Natural killer cell (primary cell): ENCODE measurements around the gene BDH1. TPM values are rescaled to one million over a fixed set of nuclear protein-coding genes. Genes with fewer than 3 reads are reported as not detected.

Experiments
- ATAC-seq, 3 donors: fragments of 150-1000 bp in 2 of 3; fragments of 200-7000 bp in 1 of 3; cut with Tn5 transposase; 1 replicate in 1 of 3; 2 replicates in 2 of 3; pipeline ENCODE4 v1.10.0; 2021; ENCODE audit warnings: mild to moderate bottlenecking in 2 of 3, moderate library complexity in 2 of 3
- DNase-seq, 2 donors: peaks; one replicate each; pipeline versions ENCODE4 v3.0.0 to v3.0.0-alpha.2; 2013 to 2021; ENCODE audit warnings: mixed read lengths in 1 of 2
- H3K27ac ChIP-seq: one replicate; pipeline ENCODE4 v1.5.1; 2013; ENCODE audit warnings: mild to moderate bottlenecking, low read length
- H3K27me3 ChIP-seq: one replicate; pipeline ENCODE4 v1.6.1; 2013; ENCODE audit warnings: low read length; ENCODE audit not compliant: control insufficient read depth, insufficient read depth
- H3K36me3 ChIP-seq: one replicate; pipeline ENCODE4 v1.6.1; 2013; ENCODE audit warnings: low read length; ENCODE audit not compliant: control insufficient read depth, insufficient read depth
- H3K4me1 ChIP-seq: one replicate; pipeline ENCODE4 v1.6.1; 2013; ENCODE audit warnings: low read length; ENCODE audit not compliant: control insufficient read depth, insufficient read depth
- H3K4me3 ChIP-seq: one replicate; pipeline ENCODE4 v1.5.1; 2013; ENCODE audit warnings: low read length
- H3K9me3 ChIP-seq: one replicate; pipeline ENCODE4 v1.6.1; 2013; ENCODE audit warnings: low read length; ENCODE audit not compliant: control insufficient read depth, insufficient read depth
- H3K27ac Mint-ChIP-seq, 2 donors: one replicate each; pipeline ENCODE4 v1.8.0; 2022; ENCODE audit warnings: mild to moderate bottlenecking in 2 of 2, mixed read lengths in 2 of 2, moderate library complexity in 1 of 2
- H3K27me3 Mint-ChIP-seq, 2 donors: one replicate each; pipeline ENCODE4 v1.8.0; 2022; ENCODE audit warnings: low read depth in 2 of 2, mixed read lengths in 2 of 2
- H3K36me3 Mint-ChIP-seq: one replicate; pipeline ENCODE4 v1.8.0; 2022; ENCODE audit warnings: mixed read lengths
- H3K4me1 Mint-ChIP-seq, 2 donors: one replicate each; pipeline ENCODE4 v1.8.0; 2022; ENCODE audit warnings: mixed read lengths in 2 of 2
- H3K4me3 Mint-ChIP-seq: one replicate; pipeline ENCODE4 v1.8.0; 2022; ENCODE audit warnings: mild to moderate bottlenecking, moderate library complexity, mixed read lengths
- H3K9me3 Mint-ChIP-seq, 2 donors: one replicate each; pipeline ENCODE4 v1.8.0; 2022; ENCODE audit warnings: mixed read lengths in 2 of 2
- WGBS: methylation state at CpG from one replicate; pipeline ENCODE4 v1.1.7; 2013; ENCODE audit warnings: missing lambda C conversion rate; ENCODE audit not compliant: insufficient coverage; 5-methylcytosine and 5-hydroxymethylcytosine counted together
- intact Hi-C: fragments of 100-400 bp; cut with micrococcal nuclease; formaldehyde crosslinking; loops from one replicate; pipeline ENCODE4 v1.14.2; 2022
- total RNA-seq, 4 donors: library from RNA; stranded (reverse); fragments of 120-200 nt in 1 of 4; gene quantifications; one replicate each; pipeline versions ENCODE4 v1.2.3 to v1.2.4, GENCODE V29; 2013 to 2022
- TF ChIP-seq, protein P1 (sequence below): fragments of 200-600 bp; IDR thresholded peaks from one replicate; pipeline ENCODE4 v1.8.0; 2022; ENCODE audit warnings: antibody characterized with exemption

Gene BDH1
- total RNA-seq, 3 donors from 2014 or later (not counting 1 experiment from before 2014, with no cell fraction given): 14.0 to 24.5 (median 17.4) TPM

DNA sequence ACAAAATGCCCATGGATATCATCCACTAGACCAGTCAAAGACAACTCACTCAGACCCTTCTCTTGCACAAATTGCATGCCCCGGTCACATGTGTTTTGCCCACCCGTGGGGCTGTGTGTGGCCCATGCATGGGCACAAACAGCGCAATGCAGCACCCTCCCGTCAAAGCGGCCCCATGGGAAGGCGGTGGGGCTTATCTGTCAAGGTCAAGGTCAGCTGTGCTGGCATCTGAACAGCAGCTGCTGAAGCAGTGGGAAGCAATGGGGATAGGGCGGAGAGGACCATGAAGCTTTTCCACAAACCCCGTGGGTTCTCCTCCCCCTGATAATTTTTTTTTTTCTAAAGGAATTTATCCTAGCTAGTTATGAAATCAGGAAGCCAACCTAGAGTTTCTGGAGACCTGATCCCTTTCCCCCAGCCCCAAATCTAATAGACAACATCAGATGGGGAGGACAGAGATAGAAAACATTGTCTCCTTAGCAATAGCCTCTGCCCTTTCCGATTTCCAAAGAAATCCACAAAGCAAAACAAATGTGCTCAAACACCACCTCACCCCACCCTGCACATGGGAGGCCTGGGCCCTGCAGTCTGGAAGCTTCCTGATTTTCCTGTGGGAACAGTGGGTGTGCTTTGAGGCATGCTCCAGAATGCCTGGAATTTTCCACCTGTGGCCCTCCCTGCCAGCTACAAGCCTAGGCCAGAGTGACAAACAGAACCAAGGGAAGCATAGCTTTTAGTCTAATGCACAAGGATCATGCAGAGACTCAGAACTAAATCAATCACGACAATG lies 84.4 kb downstream of the BDH1 start:
- H3K4me3 Mint-ChIP-seq: no peak overlapping the region

DNA sequence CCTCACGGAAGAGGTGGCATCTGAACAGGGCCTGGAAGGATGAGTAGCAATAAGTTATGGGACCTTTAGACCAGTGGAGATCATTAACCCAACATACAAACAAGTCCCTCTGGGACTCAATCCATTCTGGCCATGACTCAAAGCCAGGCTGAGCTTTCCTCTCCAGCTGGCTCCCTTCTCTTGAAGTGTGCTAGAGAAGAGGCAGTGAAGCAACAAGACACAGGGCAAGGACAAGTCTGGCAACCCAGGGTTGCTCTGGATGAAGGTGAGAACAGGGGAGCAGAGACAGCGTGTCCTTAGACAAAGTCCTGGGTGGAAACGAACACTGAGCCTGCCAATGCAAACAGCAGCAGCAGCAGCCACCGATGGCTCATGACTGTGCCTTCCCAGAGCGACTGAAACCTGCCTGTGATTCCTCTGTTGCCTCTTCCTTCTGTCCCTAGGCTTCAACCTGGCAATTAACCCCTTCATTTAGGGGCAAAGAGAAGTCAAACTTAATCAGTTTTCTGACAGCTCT lies 86.8 kb downstream of the BDH1 start:
- Mint-ChIP-seq H3K27me3 (peaks cover 29 to 48% of the 10 kb centered on the region in 2 donors), H3K27ac (no peak overlapping the region), H3K4me3 (no peak overlapping the region), H3K36me3 (no peaks in the 10 kb centered on the region), H3K9me3 (no peaks in the 10 kb centered on the region), H3K4me1 (no peaks in the 10 kb centered on the region)
- ATAC-seq (no peak), DNase-seq (no peak)
- H3K27me3 ChIP-seq: peaks cover 5% of the 10 kb centered on the region
- WGBS: 76% methylated on average over 4 of the region's 5 CpGs
- no peaks in the 10 kb centered on the region for H3K9me3 ChIP-seq
- no peaks in the 10 kb centered on the region for H3K4me1 ChIP-seq
- intact Hi-C loops: no loop called here
- no peaks in the 10 kb centered on the region for H3K36me3 ChIP-seq
- H3K27ac ChIP-seq: no peak overlapping the region
- no peak overlapping the region for H3K4me3 ChIP-seq
- TF ChIP-seq, protein P1, sequence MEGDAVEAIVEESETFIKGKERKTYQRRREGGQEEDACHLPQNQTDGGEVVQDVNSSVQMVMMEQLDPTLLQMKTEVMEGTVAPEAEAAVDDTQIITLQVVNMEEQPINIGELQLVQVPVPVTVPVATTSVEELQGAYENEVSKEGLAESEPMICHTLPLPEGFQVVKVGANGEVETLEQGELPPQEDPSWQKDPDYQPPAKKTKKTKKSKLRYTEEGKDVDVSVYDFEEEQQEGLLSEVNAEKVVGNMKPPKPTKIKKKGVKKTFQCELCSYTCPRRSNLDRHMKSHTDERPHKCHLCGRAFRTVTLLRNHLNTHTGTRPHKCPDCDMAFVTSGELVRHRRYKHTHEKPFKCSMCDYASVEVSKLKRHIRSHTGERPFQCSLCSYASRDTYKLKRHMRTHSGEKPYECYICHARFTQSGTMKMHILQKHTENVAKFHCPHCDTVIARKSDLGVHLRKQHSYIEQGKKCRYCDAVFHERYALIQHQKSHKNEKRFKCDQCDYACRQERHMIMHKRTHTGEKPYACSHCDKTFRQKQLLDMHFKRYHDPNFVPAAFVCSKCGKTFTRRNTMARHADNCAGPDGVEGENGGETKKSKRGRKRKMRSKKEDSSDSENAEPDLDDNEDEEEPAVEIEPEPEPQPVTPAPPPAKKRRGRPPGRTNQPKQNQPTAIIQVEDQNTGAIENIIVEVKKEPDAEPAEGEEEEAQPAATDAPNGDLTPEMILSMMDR: no peak

More for the DNA sequence above, 84.4 kb downstream of the BDH1 start:
- TF ChIP-seq, protein P1: no peak
- Mint-ChIP-seq H3K36me3 (no peaks in the 10 kb centered on the region), H3K27ac (no peak overlapping the region), H3K9me3 (no peaks in the 10 kb centered on the region), H3K4me1 (no peaks in the 10 kb centered on the region), H3K27me3 (peaks cover 21 to 38% of the 10 kb centered on the region in 2 donors)
- Histone ChIP-seq H3K9me3 (no peaks in the 10 kb centered on the region), H3K36me3 (no peaks in the 10 kb centered on the region), H3K4me1 (no peaks in the 10 kb centered on the region), H3K27me3 (peaks cover 5% of the 10 kb centered on the region), H3K27ac (no peak overlapping the region), H3K4me3 (no peak overlapping the region)
- WGBS: 88% methylated on average over 8 of the region's 10 CpGs
- ATAC-seq (no peak), DNase-seq (no peak)
- intact Hi-C loops: no loop called here

DNA sequence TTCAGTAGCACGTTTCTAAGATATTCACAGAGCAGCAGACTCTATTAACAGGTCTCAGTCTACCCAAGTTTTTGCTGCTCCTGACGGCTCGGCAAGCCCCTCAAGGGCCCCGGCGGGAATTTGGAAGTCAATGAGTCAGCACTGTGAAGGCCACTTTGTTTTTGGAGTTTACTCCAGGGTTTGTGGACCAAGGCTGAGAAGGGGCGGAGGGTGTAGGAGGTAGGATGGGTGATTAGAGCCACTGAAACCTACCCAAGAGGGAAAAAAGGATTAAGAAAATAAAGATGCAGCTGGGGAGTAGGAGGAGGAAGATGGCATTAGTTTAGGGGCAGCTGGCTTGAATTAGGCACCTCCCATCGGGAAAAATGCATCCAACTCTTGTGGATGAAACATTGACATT lies 87.6 kb downstream of the BDH1 start:
- 80% methylated on average over 7 of the region's 7 CpGs for WGBS
- no peaks in the 10 kb centered on the region for H3K4me1 ChIP-seq
- H3K27me3 ChIP-seq: peaks cover 5% of the 10 kb centered on the region
- no peak overlapping the region for H3K27ac Mint-ChIP-seq
- DNase-seq (no peak), ATAC-seq (no peak)
- H3K4me3 Mint-ChIP-seq: no peak overlapping the region
- no peak overlapping the region for H3K27ac ChIP-seq
- peaks cover 29 to 44% of the 10 kb centered on the region in 2 donors for H3K27me3 Mint-ChIP-seq
- H3K9me3 Mint-ChIP-seq: no peaks in the 10 kb centered on the region
- H3K36me3 ChIP-seq: no peaks in the 10 kb centered on the region
- no peaks in the 10 kb centered on the region for H3K4me1 Mint-ChIP-seq
- intact Hi-C loops: no loop called here
- TF ChIP-seq, protein P1: no peak
- no peaks in the 10 kb centered on the region for H3K36me3 Mint-ChIP-seq
- no peak overlapping the region for H3K4me3 ChIP-seq
- no peaks in the 10 kb centered on the region for H3K9me3 ChIP-seq
